Thyroid gland (tissue), 4 donors: ENCODE measurements around the gene C16orf82.

Experiments used
- CTCF ChIP-seq, 6 experiments: fragments of 200-600 bp in 3 of 6; fragments of 450-650 bp in 3 of 6; sonication (generic) in 3 of 6; IDR thresholded peaks; one replicate each; pipeline ENCODE4 v1.5.1; 2016 to 2019; ENCODE audit warnings: antibody characterized with exemption in 6 of 6, mild to moderate bottlenecking in 2 of 6, inconsistent platforms in 1 of 6, moderate library complexity in 1 of 6
- POLR2A ChIP-seq, 2 donors: fragments of 450-650 bp; IDR thresholded peaks; one replicate each; pipeline ENCODE4 v1.6.1; 2017; ENCODE audit warnings: antibody characterized with exemption in 2 of 2, mild to moderate bottlenecking in 2 of 2, moderate library complexity in 1 of 2

DNA sequence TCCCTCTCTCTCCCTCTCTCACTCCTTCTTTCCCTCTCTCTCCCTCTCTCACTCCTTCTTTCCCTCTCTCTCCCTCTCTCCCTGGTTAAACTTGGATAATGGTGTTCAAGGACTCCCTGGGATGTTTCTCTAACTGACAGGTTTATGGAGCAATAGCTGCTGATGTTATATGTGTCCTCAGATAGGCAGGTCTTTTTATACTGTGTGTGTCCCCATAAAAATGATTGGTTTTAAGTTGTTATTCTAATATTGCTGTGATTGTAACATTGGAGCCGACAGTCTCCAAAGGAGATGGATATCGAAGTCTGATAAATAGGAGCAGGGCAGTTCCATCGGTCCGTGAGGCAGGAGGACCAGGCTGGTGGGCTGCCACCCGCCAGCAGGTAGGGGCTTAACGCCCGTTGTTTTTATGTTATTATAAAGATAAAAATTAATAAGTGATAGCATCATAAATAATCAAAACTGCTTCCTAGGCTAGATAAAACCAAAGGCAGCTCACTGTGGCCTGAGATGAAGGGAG lies 38.1 kb upstream of the C16orf82 start:
- TF ChIP-seq POLR2A (IDR thresholded peaks at IDR 0.05) (no peak), CTCF (IDR thresholded peaks at IDR 0.05) (no peak)
